Peyer's patch (tissue), 4 donors: ENCODE data around the gene MVP. TPM values are rescaled to one million over a fixed set of nuclear protein-coding genes. Genes with fewer than 3 reads are reported as not detected.

Experiments
- DNase-seq, 3 donors: peaks; one replicate each; pipeline ENCODE4 v3.0.0-alpha.2; 2017 to 2019
- H3K27ac ChIP-seq, 4 donors: fragments of 200-600 bp; sonication (generic); one replicate each; pipeline ENCODE4 v1.5.1; 2016 to 2019
- H3K27me3 ChIP-seq, 2 donors: fragments of 200-600 bp; sonication (generic); one replicate each; pipeline ENCODE4 v1.5.1; 2019
- H3K36me3 ChIP-seq, 3 donors: fragments of 200-600 bp; sonication (generic); one replicate each; pipeline ENCODE4 v1.5.1; 2016 to 2019
- H3K4me1 ChIP-seq, 4 donors: fragments of 200-600 bp; sonication (generic); one replicate each; pipeline ENCODE4 v1.5.1; 2016 to 2019
- H3K4me3 ChIP-seq, 4 donors: fragments of 200-600 bp; sonication (generic); 1 replicate in 3 of 4; 2 replicates in 1 of 4; pipeline ENCODE4 v1.5.1; 2016 to 2019; ENCODE audit warnings: mild to moderate bottlenecking in 1 of 4
- H3K9me3 ChIP-seq, 4 donors: fragments of 200-600 bp; sonication (generic); one replicate each; pipeline ENCODE4 v1.5.1; 2016 to 2019; ENCODE audit warnings: mild to moderate bottlenecking in 1 of 4
- CTCF ChIP-seq, 6 experiments: fragments of 450-650 bp in 4 of 6; fragments of 200-600 bp in 2 of 6; sonication (generic) in 1 of 6; IDR thresholded peaks; one replicate each; pipeline ENCODE4 v1.5.1; 2017 to 2019; ENCODE audit warnings: antibody characterized with exemption in 6 of 6, mild to moderate bottlenecking in 3 of 6, moderate library complexity in 1 of 6
- POLR2A ChIP-seq, 2 donors: fragments of 450-650 bp; IDR thresholded peaks; one replicate each; pipeline ENCODE4 v1.5.1; 2017; ENCODE audit warnings: antibody characterized with exemption in 2 of 2, mild to moderate bottlenecking in 2 of 2, moderate library complexity in 2 of 2
- total RNA-seq, 4 donors: library from RNA; depleted of rRNA; stranded (reverse); fragments of >200 nt; gene quantifications; one replicate each; pipeline ENCODE4 v1.1.0, GENCODE V29; 2016

The MVP gene
- total RNA-seq, 4 donors from 2014 or later = 222 to 709 (median 645) TPM

- DNase-seq = no peak
- H3K9me3 ChIP-seq = no peaks in the 10 kb centered on the region
- TF ChIP-seq POLR2A (IDR thresholded peaks at IDR 0.05) = no peak
- TF ChIP-seq CTCF (IDR thresholded peaks at IDR 0.05) = no peak
- H3K4me1 ChIP-seq = peaks cover 0 to 12% (median 0%) of the 10 kb centered on the region in 4 donors
- peaks cover 0 to 88% (median 0%) of the 10 kb centered on the region in 3 donors for H3K36me3 ChIP-seq
- H3K27ac ChIP-seq = no peak overlapping the region
- H3K4me3 ChIP-seq = no peak overlapping the region
- H3K27me3 ChIP-seq = no peaks in the 10 kb centered on the region
Observed at GRCh38 chr16:29834079-29834478, 13.8 kb downstream of the MVP start.

DNA sequence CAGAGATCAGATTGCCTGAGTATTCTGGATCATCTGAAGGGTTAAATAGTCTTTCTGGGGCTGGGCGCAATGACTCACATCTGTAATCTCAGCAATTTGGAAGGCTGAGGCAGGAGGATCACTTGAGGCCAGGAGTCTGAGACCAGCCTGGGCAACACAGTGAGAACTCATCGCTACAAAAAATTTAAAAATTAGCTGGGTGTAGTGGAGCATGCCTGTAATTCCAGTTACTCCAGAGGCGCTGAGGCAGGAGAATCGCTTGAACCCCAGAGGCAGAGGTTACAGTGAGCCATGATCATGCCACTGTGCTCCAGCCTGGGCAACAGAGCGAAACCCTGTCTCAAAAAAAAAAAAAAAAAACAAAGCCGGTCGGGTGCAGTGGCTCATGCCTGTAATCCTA is 15.7 kb downstream of the MVP start:
- Histone ChIP-seq H3K36me3 (peaks cover 0 to 97% (median 0%) of the 10 kb centered on the region in 3 donors), H3K4me1 (no peaks in the 10 kb centered on the region), H3K9me3 (no peaks in the 10 kb centered on the region), H3K27me3 (no peaks in the 10 kb centered on the region), H3K4me3 (no peak overlapping the region), H3K27ac (no peak overlapping the region)
- DNase-seq = no peak
- no peak for TF ChIP-seq POLR2A (IDR thresholded peaks at IDR 0.05)
- no peak for TF ChIP-seq CTCF (IDR thresholded peaks at IDR 0.05)

GRCh38 chr16:29836623-29837022 is 16.4 kb downstream of the MVP start:
- Histone ChIP-seq H3K36me3 (peaks cover 0 to 97% (median 0%) of the 10 kb centered on the region in 3 donors), H3K27me3 (no peaks in the 10 kb centered on the region), H3K4me3 (no peak overlapping the region), H3K27ac (no peak overlapping the region), H3K9me3 (no peaks in the 10 kb centered on the region), H3K4me1 (no peaks in the 10 kb centered on the region)
- TF ChIP-seq POLR2A (IDR thresholded peaks at IDR 0.05) = no peak
- TF ChIP-seq CTCF (IDR thresholded peaks at IDR 0.05) = no peak
- DNase-seq = no peak

DNA sequence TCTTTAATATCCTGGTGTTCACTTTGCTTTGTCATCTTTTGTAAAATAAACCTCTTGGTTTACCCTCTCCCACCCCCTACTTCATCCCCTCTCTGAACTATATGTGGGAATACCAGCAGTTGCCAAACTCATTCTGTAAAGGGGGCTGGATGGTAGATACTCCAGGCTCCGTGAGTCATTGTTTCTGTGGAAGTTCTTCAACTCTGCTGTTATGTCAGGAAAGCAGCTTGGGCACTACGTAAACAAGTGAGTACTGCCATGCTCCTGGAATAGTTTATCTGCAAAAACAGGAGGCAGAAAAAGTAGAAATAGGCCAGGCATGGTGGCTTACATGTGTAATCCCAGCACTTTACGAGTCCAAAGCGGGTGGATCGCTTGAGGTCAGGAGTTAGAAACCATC is 17.6 kb downstream of the MVP start:
- TF ChIP-seq POLR2A (IDR thresholded peaks at IDR 0.05) = no peak
- TF ChIP-seq CTCF (IDR thresholded peaks at IDR 0.05) = no peak
- peaks cover 0 to 97% (median 0%) of the 10 kb centered on the region in 3 donors for H3K36me3 ChIP-seq

DNA sequence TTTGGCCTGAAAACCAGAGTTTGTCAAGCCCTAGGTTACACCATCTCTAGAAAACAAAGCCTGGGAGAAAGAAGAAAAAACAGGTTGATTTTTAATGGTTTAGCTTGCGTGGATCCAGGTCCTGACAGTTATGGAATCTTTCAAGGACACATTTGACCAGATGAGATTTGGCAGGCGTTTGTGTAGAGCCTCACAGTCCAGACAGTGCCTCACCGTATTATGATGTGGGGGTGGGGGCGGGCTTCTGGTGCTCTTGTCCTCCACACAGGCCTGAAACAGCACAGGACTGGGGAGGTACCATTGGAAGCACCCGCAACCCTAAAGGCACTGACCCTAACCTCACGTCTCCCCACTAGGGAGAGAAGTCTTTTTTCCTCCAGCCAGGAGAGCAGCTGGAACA is 19.6 kb downstream of the MVP start:
- no peak for DNase-seq
- Histone ChIP-seq H3K4me3 (no peak overlapping the region), H3K36me3 (peaks cover 0 to 98% (median 0%) of the 10 kb centered on the region in 3 donors), H3K27me3 (no peaks in the 10 kb centered on the region), H3K27ac (no peak overlapping the region), H3K9me3 (no peaks in the 10 kb centered on the region), H3K4me1 (no peaks in the 10 kb centered on the region)
- TF ChIP-seq POLR2A (IDR thresholded peaks at IDR 0.05) = no peak
- TF ChIP-seq CTCF (IDR thresholded peaks at IDR 0.05) = no peak

More for the DNA sequence above, 17.6 kb downstream of the MVP start:
- Histone ChIP-seq H3K27ac (no peak overlapping the region), H3K4me3 (no peak overlapping the region), H3K27me3 (no peaks in the 10 kb centered on the region), H3K9me3 (no peaks in the 10 kb centered on the region), H3K4me1 (no peaks in the 10 kb centered on the region)
- DNase-seq = no peak

- Histone ChIP-seq H3K36me3 (peaks cover 0 to 98% (median 0%) of the 10 kb centered on the region in 3 donors), H3K9me3 (no peaks in the 10 kb centered on the region), H3K4me3 (no peak overlapping the region), H3K4me1 (no peaks in the 10 kb centered on the region), H3K27me3 (no peaks in the 10 kb centered on the region), H3K27ac (no peak overlapping the region)
- TF ChIP-seq CTCF (IDR thresholded peaks at IDR 0.05) (no peak), POLR2A (IDR thresholded peaks at IDR 0.05) (no peak)
- no peak for DNase-seq
Observed at GRCh38 chr16:29840240-29840639, 20.0 kb downstream of the MVP start.
